Activated T-cell treated with anti-CD3 and anti-CD28 coated beads for 1 hour (primary cell): ENCODE data around the gene ITPKB.
"Not testable (repeated sequence)": the region's sequence is repeated elsewhere in the genome, so short reads cannot be mapped to it uniquely, and the experiment has no call there.

Source experiments
- DNase-seq: peaks from one replicate; pipeline ENCODE4 v3.0.0-alpha.2; 2020; ENCODE audit warnings: low read depth

The ITPKB gene

DNA sequence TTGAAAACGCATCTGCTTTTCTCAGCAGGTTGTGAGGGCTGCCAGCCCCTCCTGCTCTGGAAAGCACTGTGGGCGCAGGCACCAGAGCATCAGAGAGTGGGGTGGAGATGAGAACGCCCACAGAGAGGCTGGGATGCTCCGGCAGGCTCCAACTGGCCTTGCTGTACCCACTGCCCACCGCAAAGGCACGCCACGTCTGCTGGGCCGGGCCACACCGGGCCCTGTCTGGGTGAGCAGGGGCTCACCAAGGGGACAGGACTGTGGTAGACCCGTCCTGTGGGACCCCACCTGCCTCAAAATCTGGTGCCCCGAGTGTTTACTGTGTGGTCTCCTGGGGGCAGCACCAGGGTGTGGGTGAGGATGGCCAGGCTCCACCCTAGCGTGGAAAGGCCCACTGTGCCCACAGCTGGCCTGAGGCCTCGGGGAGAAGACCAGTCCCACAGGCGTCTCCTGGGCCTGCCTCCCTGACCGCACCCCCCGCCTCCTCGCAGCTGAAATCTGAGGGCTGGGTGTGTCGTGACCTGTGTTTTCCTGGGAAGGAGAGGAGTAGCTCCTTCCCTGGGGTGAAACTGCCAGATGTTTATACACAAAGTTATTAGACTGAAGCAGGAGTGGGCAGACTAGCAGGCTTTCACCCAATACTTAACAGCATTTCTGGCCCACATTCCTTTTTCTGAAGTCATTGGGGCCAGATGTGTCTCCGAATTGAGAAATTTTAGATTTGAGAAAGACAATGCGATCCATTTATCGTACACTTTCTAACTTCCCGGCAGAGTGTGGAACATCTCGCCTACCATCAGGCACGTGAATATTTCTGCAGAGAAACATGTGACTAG, 136.7 kb downstream of the ITPKB start:
- no peak for DNase-seq

DNA sequence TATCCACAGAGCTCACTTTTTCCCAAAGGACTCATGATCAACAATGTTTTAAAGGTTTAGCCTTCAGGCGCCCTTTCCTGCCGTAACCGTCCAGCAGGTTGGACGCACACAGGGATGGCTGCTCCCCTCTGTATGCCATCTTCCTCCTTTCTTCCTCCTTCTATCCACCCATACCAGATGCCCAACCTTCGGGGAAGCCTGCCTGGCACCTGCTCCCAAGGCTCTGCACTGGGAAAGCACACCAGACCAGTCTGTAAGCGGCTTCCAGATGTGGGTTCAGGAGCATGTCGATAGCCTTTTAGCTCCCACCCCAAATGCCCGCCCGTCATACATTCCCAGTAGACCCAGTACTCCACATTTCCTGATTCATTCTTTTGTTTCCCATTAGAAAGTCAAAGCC, 137.6 kb downstream of the ITPKB start:
- DNase-seq = no peak

DNA sequence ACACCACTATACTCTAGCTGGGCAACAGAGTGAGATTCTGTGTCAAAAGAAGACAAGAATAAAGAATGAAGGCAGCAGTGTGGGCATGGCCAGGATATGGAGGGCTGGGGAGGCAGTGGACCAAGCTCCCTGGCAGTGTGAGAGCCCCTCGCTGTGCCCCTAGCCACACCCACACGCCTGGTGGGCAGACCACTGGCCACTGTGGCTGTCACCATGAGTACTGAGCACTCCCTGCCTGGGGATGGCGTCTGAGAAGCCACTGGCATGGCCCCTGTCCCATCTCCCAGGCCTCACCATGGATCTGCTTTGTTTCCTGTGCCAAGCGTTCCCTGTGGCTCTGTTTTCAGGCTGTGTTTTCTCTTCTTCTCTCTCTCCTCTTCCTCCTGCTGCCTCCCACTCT, 138.8 kb downstream of the ITPKB start:
- DNase-seq = no peak

DNA sequence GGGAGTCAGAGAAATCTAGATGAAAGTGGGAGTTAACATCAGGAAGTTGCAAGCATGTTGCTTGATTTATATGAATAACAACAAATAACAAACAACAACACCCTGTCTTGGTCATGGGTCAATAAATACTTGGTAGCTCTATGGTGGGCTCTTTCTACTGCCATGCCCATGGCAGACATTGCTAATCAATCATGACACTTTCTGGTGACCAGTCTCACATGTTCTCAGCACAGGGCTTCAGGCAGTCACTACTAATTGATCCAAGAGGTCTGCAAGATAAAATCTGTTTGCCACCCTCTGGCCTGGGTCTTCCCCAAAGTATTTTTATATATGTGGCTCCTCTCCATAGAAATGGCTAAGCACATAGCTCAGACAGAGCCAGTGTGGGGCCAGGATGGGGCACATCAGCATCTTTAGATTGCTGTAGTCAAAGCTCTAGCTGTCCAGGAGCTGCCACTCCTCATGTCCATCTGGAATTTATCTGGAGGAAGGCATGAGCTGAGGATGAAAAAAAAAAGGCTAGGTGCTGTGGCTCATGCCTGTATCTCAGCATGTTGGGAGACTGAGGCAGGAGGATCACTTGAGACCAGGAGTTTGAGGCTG, 139.3 kb downstream of the ITPKB start:
- no peak for DNase-seq

DNA sequence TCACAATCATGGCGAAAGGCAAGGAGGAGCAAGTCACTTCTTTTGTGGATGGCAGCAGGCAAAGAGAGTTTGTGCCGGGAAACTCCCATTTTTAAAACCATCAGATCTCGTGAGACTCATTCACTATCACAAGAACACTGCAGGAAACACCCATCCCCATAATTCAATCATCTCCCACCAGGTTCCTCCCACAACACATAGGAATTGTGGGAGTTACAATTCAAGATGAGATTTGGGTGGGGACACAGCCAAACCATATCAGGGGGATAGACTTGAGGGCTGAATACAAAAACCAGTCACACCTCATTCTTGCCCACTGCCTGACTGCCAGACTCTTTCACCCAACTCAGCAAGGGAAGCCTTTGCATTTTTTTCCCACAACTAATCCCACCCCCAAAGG, 140.1 kb downstream of the ITPKB start:
- DNase-seq = not testable (repeated sequence)

DNA sequence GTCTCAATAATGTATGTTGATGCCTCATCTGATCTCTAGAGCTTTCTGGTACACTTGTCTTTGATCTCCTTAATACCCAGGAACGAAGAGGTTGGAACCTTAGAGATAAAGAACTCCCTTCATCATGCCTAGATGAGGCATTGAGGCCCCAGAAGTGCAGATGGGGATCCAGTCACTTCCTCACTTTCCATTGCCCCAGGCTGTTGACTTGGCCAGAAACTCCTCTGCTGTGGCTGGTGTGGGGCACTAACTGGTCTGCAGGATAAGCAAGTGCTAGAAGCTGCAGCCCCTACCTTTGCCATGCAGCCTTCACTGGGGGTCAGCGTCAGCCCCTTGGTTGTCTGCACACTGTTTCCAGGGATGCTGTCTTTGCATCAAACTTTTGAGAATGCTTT, 140.6 kb downstream of the ITPKB start:
- DNase-seq = no peak

DNA sequence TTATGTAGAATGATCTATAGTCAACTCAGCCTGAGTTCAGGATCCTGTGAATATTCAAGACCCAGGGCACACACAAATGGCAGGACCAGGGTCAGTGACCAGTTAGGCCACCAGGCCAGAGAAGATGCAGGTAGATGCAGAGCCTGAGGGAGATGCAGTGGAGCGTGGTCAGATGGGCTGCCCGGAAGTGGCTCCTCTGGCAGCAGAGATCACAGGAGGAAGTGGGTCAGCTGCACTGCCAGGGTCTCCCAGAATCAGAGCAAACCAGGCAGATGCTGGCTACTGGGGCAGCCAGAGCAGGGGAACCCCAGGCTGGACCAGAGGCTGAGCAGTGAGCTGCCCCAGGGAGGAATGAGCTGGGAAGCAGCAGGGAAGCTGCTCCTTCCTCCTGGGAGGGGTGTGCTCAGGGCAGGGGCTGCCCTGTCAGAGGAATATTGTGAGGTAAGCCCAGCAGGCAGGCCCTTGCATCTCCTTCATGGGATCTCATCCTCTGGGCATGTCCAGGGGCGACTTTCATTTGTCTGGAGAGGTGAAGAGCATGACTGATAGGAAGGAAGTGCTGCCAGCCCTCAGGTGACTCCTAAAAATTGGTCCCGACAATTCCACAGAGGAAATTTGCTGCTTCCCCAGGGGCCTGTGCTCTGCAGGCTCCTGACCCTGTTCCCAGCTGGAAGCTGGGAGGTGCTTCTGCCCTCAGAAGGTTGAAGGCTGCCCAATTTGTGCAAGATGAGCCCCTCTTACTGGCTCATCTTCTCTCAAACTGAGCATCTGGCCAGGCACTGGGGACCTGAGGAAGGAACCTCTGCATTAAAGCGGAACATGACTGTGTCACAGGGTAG, 141.2 kb downstream of the ITPKB start:
- no peak for DNase-seq

DNA sequence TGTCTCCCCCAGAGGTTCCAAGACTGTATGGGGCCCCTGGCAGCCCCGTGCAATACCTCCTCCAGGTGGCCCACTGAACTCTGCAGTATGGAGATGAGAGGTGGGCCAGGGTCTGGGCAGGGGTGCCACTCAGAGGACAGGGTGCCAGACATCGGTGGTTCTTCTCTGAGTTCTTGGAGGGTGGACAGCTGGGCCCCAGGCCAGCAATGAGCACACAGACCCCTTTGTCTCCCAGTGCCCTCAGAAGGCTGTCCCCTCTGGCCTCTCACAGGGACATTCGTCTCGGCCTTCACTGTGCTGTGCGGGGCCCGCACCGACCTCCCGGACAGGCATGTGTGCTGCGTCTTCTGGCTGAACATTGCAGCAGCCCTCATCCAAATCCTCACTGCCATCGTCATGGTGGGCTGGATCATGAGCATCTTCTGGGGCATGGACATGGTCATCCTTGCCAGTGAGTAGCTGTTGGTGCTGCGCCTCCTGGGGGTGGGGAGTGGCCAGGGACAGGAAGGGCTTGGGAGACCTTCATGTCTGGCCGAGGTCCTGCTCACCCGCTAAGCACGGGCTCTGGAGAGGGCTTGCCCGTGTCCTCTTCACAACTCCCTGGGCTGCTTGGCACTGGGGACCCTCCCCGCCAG, 142.4 kb downstream of the ITPKB start:
- no peak for DNase-seq

DNA sequence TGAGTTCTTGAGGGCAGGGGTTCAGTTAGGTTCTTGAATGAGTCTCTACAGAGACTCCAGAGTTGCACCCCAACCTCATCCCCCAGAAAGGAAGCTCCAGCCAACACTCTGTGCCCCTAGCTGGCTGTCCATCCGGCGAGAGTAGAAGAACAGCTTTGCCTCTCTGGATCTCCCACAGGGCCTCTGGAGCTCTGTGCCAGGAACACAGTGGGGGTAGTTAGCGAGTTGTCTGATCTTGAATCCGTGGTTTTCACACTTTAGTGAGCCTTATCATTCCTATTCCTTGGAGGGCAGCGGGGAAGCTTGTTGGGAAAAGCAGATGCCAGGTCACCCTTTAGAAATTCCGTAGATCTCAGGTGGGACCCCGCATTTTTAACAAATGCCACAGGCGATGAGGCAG, 145.5 kb downstream of the ITPKB start:
- DNase-seq = no peak

DNA sequence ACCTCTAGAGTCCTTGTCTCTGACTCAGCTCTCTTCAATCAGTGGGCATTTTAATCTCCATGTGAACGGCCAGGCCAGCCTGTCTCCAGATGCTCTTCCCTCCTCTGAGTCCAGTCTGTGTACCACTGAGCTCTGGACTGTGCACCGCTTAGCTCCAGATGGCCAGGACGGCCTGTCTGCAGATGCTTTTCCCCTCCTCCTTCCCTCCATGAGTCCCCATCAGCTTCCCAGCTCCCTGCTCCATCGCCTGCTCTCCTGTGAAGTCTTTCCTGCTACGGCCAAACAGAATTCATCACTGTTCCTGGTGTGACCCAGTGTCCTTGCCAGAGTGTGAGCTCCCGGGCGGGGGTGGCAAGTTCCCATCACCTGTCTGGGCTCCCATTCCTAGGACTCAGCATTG, 148.5 kb downstream of the ITPKB start:
- no peak for DNase-seq

DNA sequence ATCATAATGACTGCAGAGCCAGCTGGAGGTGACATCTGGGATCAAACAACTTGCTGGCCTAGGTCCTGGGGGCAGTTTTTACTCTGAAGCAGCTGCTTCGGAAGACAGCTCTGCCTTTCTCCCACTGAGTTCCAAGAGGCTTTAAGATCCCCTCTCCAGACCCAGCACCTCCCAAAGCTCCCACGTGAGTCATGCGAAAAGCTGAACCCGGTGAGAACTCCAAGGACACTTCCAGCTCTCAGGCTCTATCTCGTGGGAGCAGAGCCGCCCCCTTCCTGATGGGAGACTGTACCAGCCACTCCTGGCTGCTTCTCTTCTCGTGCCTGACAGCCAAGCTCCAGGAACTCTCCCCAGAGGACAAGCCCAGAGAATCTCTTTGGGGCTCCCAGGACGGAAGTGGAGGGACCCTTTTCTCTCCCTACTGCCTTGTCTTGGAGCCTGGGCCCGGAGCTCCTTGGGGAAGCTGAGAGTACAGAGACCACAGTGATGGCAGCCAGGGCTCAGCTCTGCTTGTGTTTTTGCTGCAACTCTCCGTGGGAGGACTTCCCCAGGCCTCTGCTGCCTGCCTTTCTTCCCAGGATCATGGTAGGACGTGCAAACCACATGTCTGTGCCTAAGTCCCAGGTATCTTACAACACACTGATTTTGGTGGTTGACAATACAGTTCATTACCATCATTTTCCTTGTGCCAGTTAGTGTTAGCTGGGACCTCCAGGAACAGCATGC, 149.9 kb downstream of the ITPKB start:
- DNase-seq = no peak

DNA sequence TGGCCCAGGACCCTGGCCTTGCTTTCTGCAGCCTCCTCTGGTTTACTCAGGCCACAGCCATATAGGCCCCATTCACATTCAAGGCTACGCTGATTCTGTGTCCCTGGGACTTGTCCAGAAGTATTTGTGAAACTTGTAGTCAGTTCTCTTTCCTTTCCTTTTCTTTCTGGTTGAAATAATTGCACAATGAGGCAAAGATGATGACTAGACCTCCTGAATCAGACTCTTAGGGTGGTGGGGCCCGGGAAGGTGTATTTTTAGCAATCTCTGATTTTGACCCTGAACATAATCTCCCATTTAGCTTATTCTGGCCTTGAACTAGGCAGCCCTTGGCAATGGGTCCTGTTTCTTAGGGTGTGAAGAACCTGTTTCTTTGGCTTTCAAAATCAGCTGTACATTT, 150.6 kb downstream of the ITPKB start:
- DNase-seq = no peak

DNA sequence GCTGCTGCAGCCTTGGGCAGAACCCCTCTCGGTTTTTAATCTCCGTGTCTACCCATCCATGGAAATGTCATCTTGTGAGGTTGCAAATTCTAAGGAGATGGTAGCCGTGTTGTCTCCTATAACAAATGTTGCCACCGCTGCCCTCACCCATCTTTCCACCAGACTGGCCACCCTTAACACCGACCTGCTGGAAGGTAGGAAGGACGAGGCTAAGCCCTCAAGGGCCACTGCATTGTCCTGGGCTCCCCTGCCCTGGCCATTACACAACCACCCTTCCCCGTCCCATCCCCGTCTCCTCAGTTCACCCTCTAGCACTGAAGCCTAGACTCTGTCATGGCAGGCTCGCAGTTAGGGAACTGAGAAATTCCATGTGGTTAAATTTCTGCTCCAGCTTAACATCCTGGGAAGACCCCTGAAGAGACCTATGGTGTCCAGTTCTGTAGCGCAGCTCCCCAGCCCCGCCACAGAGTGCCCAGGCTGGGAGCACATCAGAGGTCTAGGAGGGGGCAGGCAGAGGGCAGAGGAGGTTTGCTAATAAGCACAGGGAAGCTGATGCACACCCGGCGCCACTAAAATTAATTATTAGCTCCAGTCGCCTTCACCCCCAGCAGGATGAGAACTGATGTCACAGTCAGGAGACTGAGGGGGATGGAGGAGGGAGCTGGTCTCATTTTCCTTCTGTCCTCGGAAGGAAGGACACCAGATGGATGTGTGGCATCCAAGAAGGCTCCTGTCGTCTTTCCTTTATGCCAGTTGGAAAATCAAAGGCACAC, 152.2 kb downstream of the ITPKB start:
- DNase-seq = no peak

DNA sequence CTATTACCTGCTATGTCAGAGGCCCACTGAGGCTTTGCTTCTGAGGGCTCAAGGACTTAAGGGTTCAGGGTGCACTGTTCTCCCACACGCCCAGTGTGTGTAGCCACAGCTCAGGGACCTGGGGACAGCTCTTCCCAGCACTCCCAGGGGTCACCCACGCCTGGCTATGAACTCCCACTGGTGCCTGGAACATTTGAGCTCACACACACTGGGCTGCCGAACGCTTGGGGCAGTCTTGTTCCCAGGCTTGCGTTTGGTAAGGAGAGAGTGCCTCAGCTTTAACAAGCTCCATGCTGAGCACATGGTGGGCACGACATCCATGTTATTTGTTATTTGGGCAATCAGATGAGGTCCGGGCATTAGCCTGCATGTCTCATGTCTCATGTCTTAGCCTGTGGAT, 153.0 kb downstream of the ITPKB start:
- DNase-seq = no peak

DNA sequence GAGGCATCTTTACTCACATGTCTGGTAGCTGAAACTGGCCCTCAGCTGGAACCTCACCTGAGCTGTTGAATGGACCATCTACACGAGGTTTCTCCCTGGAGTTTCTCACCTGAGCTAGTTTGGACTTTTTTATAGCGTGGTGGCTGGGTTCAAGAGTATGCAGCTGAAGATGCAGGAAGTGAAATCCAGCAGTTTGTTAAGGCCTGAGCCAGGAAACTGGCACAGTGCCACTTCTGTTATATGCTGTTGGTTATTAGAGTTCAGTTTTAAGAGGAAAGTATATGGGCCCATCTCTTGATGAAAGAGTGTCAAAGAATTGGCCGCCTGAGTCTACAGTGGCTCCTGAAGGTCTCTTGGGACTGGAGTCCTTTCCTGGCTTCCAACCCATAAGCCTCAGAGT, 154.9 kb downstream of the ITPKB start:
- DNase-seq = no peak

DNA sequence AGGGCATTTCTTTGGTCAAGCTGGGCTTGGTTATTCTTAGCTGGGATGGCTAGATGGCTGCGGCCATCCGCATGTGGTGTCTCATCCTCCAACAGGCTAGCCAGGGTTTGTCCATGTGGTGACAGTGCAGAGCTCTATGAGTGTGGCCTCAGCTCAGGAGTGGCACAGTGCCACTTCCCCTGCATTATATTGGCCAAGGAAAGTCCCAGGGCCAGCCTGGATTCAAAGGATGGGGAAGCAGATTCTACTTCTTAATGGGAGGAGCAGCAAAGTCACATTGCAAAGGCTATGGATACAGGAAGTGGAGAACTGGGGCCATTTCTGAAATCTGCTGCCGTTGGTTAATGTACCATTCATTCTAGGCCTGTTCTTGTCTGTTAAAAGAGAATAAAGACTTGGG, 156.1 kb downstream of the ITPKB start:
- DNase-seq = no peak
